WTC11 (cell line): ENCODE data around the gene TBC1D3H. TPM values are rescaled to one million over a fixed set of nuclear protein-coding genes. Genes with fewer than 3 reads are reported as not detected.
"Not testable (repeated sequence)": the region's sequence is repeated elsewhere in the genome, so short reads cannot be mapped to it uniquely, and the experiment has no call there.

Source experiments
- ATAC-seq: fragments of 200-7000 bp; cut with Tn5 transposase; 2 replicates; pipeline ENCODE4 v1.10.0; 2021; ENCODE audit warnings: mild to moderate bottlenecking, moderate library complexity
- Bru-seq: library from RNA; stranded (reverse); fragments of 400-500 nt; gene quantifications from one replicate; lab custom pipeline; 2021; lab: Mats Ljungman, UMichigan
- CTCF ChIA-PET: fragments of 300-600 bp; sonication (Branson Sonifier 250); formaldehyde crosslinking; loops from one replicate; lab custom pipeline; 2021; ENCODE audit warnings: antibody characterized with exemption; lab: Charles Lee
- POLR2A ChIA-PET: fragments of 350-600 bp; sonication (Branson Sonifier 250); formaldehyde crosslinking; loops from one replicate; lab custom pipeline; 2021; ENCODE audit warnings: antibody characterized with exemption; lab: Charles Lee
- DNase-seq: peaks from one replicate; pipeline ENCODE4 v3.0.0; 2021; ENCODE audit warnings: low spot score
- H3K27ac Mint-ChIP-seq: 2 replicates; pipeline ENCODE4 v1.8.0; 2021; ENCODE audit warnings: mixed read lengths
- H3K27me3 Mint-ChIP-seq: 2 replicates; pipeline ENCODE4 v1.8.0; 2021; ENCODE audit warnings: low read depth, mild to moderate bottlenecking, moderate library complexity, mixed read lengths
- H3K36me3 Mint-ChIP-seq: 2 replicates; pipeline ENCODE4 v1.8.0; 2021; ENCODE audit warnings: mixed read lengths
- H3K4me1 Mint-ChIP-seq: 2 replicates; pipeline ENCODE4 v1.8.0; 2022; ENCODE audit warnings: mixed read lengths
- H3K4me3 Mint-ChIP-seq: 2 replicates; pipeline ENCODE4 v1.8.0; 2021; ENCODE audit warnings: mild to moderate bottlenecking, moderate library complexity, mixed read lengths
- H3K9me3 Mint-ChIP-seq: 2 replicates; pipeline ENCODE4 v1.8.0; 2021; ENCODE audit warnings: mixed read lengths
- long read RNA-seq, 3 experiments: library from RNA in 1 of 3; library from capped mRNA in 1 of 3; library from polyadenylated mRNA in 1 of 3; unstranded in 2 of 3; stranded (forward) in 1 of 3; transcript quantifications; one replicate each; pipeline ENCODE4 v2.0.0, GENCODE V29; 2021
- total RNA-seq: library from RNA; stranded (reverse); gene quantifications from 3 replicates; pipeline ENCODE4 v1.2.3, GENCODE V29; 2021

TBC1D3H gene
- total RNA-seq (not detected in 3 replicates), Bru-seq, nascent RNA (not detected)
- long read RNA-seq, experiment 1: 0 reads
- long read RNA-seq, experiment 2: 0 reads
- long read RNA-seq, experiment 3: 0 reads

- ATAC-seq: not testable (repeated sequence)
These were observed at the start of gene TBC1D3H for GRCh38 chr17:36388385-36389245. TBC1D3H (minus strand) TSS chr17:36388435; CDS start chr17:36386895, 1,540 bp downstream.

DNA sequence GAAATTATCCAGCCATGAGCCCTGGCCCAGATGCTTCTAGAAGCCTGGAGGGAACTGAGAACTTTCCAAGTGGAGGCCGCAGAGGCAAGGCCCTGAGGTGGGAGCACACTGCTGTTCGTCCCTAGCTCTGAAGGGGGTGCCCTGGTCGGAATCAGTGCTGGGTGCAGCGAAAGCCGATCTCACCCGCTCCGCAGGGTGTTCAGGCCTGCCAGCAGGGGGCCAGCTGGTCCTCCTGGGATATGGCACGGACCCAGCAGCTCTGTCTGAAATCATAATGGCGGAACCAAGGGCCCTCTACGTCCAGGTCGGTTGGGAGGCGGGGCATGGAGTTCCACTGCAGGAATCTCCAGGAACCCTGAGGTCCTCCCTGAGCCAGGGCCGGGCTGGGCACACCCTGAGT lies 40.7 kb upstream of the TBC1D3H start:
- POLR2A ChIA-PET, ATAC-seq, DNase-seq, H3K36me3 Mint-ChIP-seq, H3K9me3 Mint-ChIP-seq, H3K27ac Mint-ChIP-seq, H3K4me1 Mint-ChIP-seq, H3K27me3 Mint-ChIP-seq, CTCF ChIA-PET, H3K4me3 Mint-ChIP-seq: not testable (repeated sequence)

More at GRCh38 chr17:36388385-36389245, at the start of gene TBC1D3H:
- H3K9me3 Mint-ChIP-seq, H3K4me1 Mint-ChIP-seq, POLR2A ChIA-PET, H3K4me3 Mint-ChIP-seq, DNase-seq, H3K27me3 Mint-ChIP-seq, CTCF ChIA-PET, H3K36me3 Mint-ChIP-seq, H3K27ac Mint-ChIP-seq: not testable (repeated sequence)

DNA sequence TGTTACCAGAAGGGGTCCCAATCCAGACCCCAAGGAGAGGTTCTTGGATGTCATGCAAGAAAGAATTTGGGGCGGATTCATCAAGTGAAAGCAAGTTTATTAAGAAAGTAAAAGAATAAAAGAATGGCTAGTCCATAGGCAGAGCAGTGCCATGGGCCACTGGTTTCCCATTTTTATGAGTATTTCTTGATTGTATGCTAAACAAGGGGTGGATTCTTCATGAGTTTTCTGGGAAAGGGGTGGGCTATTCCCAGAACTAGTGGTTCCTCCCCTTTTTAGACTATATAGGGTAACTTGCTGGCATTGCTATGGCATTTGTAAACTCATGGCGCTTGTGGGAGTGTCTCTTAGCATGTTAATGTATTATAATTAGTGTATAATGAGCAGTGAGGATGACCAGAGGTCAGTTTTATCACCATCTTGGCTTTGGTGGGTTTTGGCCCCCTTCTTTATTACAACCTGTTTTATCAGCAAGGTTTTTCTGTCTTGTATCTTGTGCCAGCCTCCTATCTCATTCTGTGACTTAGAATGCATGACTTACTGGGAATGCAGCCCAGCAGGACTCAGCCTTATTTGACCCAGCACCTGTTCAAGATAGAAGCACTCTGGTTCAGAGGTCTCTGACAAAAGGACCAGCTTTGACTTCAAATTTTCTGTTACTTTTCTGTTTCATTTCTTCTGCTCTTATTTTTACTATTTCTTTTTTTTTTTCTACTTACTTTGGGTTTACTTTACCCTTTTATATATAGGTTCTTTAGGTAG lies 27.1 kb upstream of the TBC1D3H start:
- POLR2A ChIA-PET, H3K4me1 Mint-ChIP-seq, H3K9me3 Mint-ChIP-seq, H3K27ac Mint-ChIP-seq, H3K27me3 Mint-ChIP-seq, DNase-seq, H3K4me3 Mint-ChIP-seq, CTCF ChIA-PET, H3K36me3 Mint-ChIP-seq, ATAC-seq: not testable (repeated sequence)

- H3K4me3 Mint-ChIP-seq, H3K36me3 Mint-ChIP-seq, DNase-seq, POLR2A ChIA-PET, H3K27ac Mint-ChIP-seq, ATAC-seq, CTCF ChIA-PET, H3K9me3 Mint-ChIP-seq, H3K27me3 Mint-ChIP-seq, H3K4me1 Mint-ChIP-seq: not testable (repeated sequence)
These were observed 2.9 kb upstream of the TBC1D3H start for GRCh38 chr17:36390943-36391645.

GRCh38 chr17:36375938-36376337 lies 12.3 kb downstream of the TBC1D3H start:
- H3K9me3 Mint-ChIP-seq, H3K4me1 Mint-ChIP-seq, H3K27me3 Mint-ChIP-seq, H3K4me3 Mint-ChIP-seq, CTCF ChIA-PET, DNase-seq, ATAC-seq, H3K36me3 Mint-ChIP-seq, H3K27ac Mint-ChIP-seq, POLR2A ChIA-PET: not testable (repeated sequence)

- ATAC-seq, H3K4me1 Mint-ChIP-seq, H3K27me3 Mint-ChIP-seq, H3K4me3 Mint-ChIP-seq, CTCF ChIA-PET, DNase-seq, H3K9me3 Mint-ChIP-seq, POLR2A ChIA-PET, H3K27ac Mint-ChIP-seq, H3K36me3 Mint-ChIP-seq: not testable (repeated sequence)
These were observed 25.7 kb downstream of the TBC1D3H start for GRCh38 chr17:36362496-36362895.

Other genes with a start within 250 kb of the TBC1D3H start
- 6.3 to 7.9 TPM (median 7.7 TPM) in 3 replicates for gene TBC1D3B, start 211.8 kb downstream of the TBC1D3H start, total RNA-seq
- gene CCL3L1, start 191.7 kb downstream of the TBC1D3H start, total RNA-seq: not detected in 3 replicates
- gene CCL4L2, start 177.4 kb downstream of the TBC1D3H start, total RNA-seq: 0.32 TPM in 1 of 3 replicates, not detected in the others
- gene TBC1D3I, start 123.9 kb downstream of the TBC1D3H start, total RNA-seq: 0.27 to 0.53 TPM (median 0.39 TPM) in 3 replicates
- not detected in 3 replicates for gene TBC1D3G, start 64.6 kb downstream of the TBC1D3H start, total RNA-seq
- 44.4 to 47.3 TPM (median 47.0 TPM) in 3 replicates for gene ZNHIT3, start 98.2 kb upstream of the TBC1D3H start, total RNA-seq
- gene MYO19, start 146.4 kb upstream of the TBC1D3H start, total RNA-seq: 119 to 146 TPM (median 128 TPM) in 3 replicates
- 14.6 to 21.7 TPM (median 15.1 TPM) in 3 replicates for gene PIGW, start 146.6 kb upstream of the TBC1D3H start, total RNA-seq
- 38.1 to 49.6 TPM (median 42.0 TPM) in 3 replicates for gene GGNBP2, start 156.5 kb upstream of the TBC1D3H start, total RNA-seq
- gene DHRS11, start 203.4 kb upstream of the TBC1D3H start, total RNA-seq: 34.8 to 38.0 TPM (median 35.9 TPM) in 3 replicates
- gene MRM1, start 213.1 kb upstream of the TBC1D3H start, total RNA-seq: 12.1 to 16.5 TPM (median 14.2 TPM) in 3 replicates